ENCODE measurements around the gene OR1S2. TPM values are rescaled to one million over a fixed set of nuclear protein-coding genes. Genes with fewer than 3 reads are reported as not detected.

OR1S2 gene
- total and polyA plus RNA-seq, 8 donors: not detected

DNA sequence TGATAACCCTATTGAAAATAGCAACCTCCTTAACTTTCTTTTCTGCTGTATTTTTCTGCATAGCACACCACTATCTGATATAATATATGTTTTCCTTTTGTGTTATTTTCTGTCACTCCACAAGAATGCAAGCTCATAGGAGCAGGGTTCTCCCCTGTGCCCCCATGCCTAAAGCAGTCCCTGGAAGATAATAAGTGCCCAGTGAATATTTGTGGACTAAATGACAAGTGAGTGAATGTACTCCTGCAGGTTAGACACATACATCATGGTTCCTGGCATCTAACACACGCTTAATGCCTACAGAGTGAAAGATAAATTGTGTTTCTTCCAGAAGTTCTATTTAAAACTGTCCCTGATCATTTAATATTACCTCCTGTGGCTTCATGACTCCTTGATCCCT lies 39.0 kb downstream of the OR1S2 start:
- H3K27me3 ChIP-seq: no peaks in the 10 kb centered on the region
- H3K9me3 ChIP-seq: no peaks in the 10 kb centered on the region
- no peaks in the 10 kb centered on the region for H3K4me1 ChIP-seq
- H3K27ac ChIP-seq: peak overlapping the region in 2 of 4 donors; percentile 18 to 24
- TF ChIP-seq, protein P1, sequence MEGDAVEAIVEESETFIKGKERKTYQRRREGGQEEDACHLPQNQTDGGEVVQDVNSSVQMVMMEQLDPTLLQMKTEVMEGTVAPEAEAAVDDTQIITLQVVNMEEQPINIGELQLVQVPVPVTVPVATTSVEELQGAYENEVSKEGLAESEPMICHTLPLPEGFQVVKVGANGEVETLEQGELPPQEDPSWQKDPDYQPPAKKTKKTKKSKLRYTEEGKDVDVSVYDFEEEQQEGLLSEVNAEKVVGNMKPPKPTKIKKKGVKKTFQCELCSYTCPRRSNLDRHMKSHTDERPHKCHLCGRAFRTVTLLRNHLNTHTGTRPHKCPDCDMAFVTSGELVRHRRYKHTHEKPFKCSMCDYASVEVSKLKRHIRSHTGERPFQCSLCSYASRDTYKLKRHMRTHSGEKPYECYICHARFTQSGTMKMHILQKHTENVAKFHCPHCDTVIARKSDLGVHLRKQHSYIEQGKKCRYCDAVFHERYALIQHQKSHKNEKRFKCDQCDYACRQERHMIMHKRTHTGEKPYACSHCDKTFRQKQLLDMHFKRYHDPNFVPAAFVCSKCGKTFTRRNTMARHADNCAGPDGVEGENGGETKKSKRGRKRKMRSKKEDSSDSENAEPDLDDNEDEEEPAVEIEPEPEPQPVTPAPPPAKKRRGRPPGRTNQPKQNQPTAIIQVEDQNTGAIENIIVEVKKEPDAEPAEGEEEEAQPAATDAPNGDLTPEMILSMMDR (IDR thresholded peaks at IDR 0.05): no peak
- H3K4me3 ChIP-seq: no peak overlapping the region
- intact Hi-C loops (cut with DNase I): no loop called here
- 35 to 41% methylated on average over 1 of the region's 1 CpG for WGBS, 2 donors
- FAIRE-seq (no peak), DNase-seq (no peak), ATAC-seq (no peak)
- H3K36me3 ChIP-seq: no peaks in the 10 kb centered on the region

GRCh38 chr11:58164389-58164788 lies 39.6 kb downstream of the OR1S2 start:
- 43 to 48% methylated on average over 4 of the region's 4 CpGs for WGBS, 2 donors
- no peaks in the 10 kb centered on the region for H3K9me3 ChIP-seq
- intact Hi-C loops (cut with DNase I): no loop called here
- H3K27me3 ChIP-seq: no peaks in the 10 kb centered on the region
- H3K27ac ChIP-seq: no peak overlapping the region
- no peaks in the 10 kb centered on the region for H3K4me1 ChIP-seq
- no peak overlapping the region for H3K4me3 ChIP-seq
- DNase-seq (no peak), ATAC-seq (peak in 2 of 4 donors; percentile 32 to 34), FAIRE-seq (no peak)
- TF ChIP-seq, protein P1 (IDR thresholded peaks at IDR 0.05): no peak
- no peaks in the 10 kb centered on the region for H3K36me3 ChIP-seq

Other genes with a start within 250 kb of the OR1S2 start
- not detected for gene OR9Q1, start 180.3 kb downstream of the OR1S2 start, total RNA-seq
- not detected for gene OR9Q1, start 180.3 kb downstream of the OR1S2 start, polyA plus RNA-seq
- not detected for gene OR6Q1, start 173.2 kb downstream of the OR1S2 start, total RNA-seq
- gene OR6Q1, start 173.2 kb downstream of the OR1S2 start, polyA plus RNA-seq: not detected
- not detected for gene OR9I1, start 78.6 kb downstream of the OR1S2 start, total RNA-seq
- not detected for gene OR9I1, start 78.6 kb downstream of the OR1S2 start, polyA plus RNA-seq
- gene OR9Q2, start 15.1 kb downstream of the OR1S2 start, total RNA-seq: not detected
- gene OR9Q2, start 15.1 kb downstream of the OR1S2 start, polyA plus RNA-seq: not detected
- not detected for gene OR1S1, start 8.6 kb upstream of the OR1S2 start, total RNA-seq
- gene OR1S1, start 8.6 kb upstream of the OR1S2 start, polyA plus RNA-seq: not detected
- under 1 TPM in 1 of 6 donors, not detected in 5; 0.19 TPM for gene OR10Q1, start 24.8 kb upstream of the OR1S2 start, total RNA-seq
- gene OR10Q1, start 24.8 kb upstream of the OR1S2 start, polyA plus RNA-seq: under 1 TPM in 1 of 2 donors, not detected in 1; 0.72 TPM
- not detected for gene OR10W1, start 64.1 kb upstream of the OR1S2 start, total RNA-seq
- not detected for gene OR10W1, start 64.1 kb upstream of the OR1S2 start, polyA plus RNA-seq
- not detected for gene OR5B17, start 154.9 kb upstream of the OR1S2 start, total RNA-seq
- not detected for gene OR5B17, start 154.9 kb upstream of the OR1S2 start, polyA plus RNA-seq
- not detected for gene OR5B3, start 202.7 kb upstream of the OR1S2 start, total RNA-seq
- gene OR5B3, start 202.7 kb upstream of the OR1S2 start, polyA plus RNA-seq: not detected
- gene OR5B2, start 224.0 kb upstream of the OR1S2 start, total RNA-seq: not detected
- not detected for gene OR5B2, start 224.0 kb upstream of the OR1S2 start, polyA plus RNA-seq
- not detected for gene OR5B12, start 238.1 kb upstream of the OR1S2 start, total RNA-seq
- gene OR5B12, start 238.1 kb upstream of the OR1S2 start, polyA plus RNA-seq: not detected